K562 treated with DMSO at 1 percent for 24 hours (cell line): ENCODE results near the gene CNEP1R1. TPM values are rescaled to one million over a fixed set of nuclear protein-coding genes. Genes with fewer than 3 reads are reported as not detected.

Experiments
- total RNA-seq: library from RNA; unstranded; fragments of 300-600 nt; gene quantifications from 2 replicates; pipeline ENCODE4 v1.2.3, GENCODE V29; 2022; ENCODE audit warnings: low read depth; ENCODE audit not compliant: insufficient read depth

CNEP1R1 gene
- total RNA-seq = 8.6 and 10.6 TPM in 2 replicates

GRCh38 chr16:50024684-50025536 lies at the start of gene CNEP1R1:
CNEP1R1 (plus strand) TSS chr16:50025225; CDS start chr16:50025316, 91 bp downstream.

GRCh38 chr16:50065624-50066481 lies 40.8 kb downstream of the CNEP1R1 start, which contains the start of gene HEATR3:
HEATR3 (plus strand) TSS chr16:50065970; CDS start chr16:50066132, 162 bp downstream.

Other genes with a start within 250 kb of the CNEP1R1 start
- gene ZNF423, start 169.1 kb upstream of the CNEP1R1 start, total RNA-seq = not detected in 2 replicates
- gene HEATR3, start 40.7 kb downstream of the CNEP1R1 start, total RNA-seq = 13.1 and 14.0 TPM in 2 replicates
- gene TENT4B, start 128.1 kb downstream of the CNEP1R1 start, total RNA-seq = 4.1 and 5.0 TPM in 2 replicates
- gene ADCY7, start 241.3 kb downstream of the CNEP1R1 start, total RNA-seq = 50.2 and 61.1 TPM in 2 replicates